GM12878 (cell line): ENCODE measurements around the gene MYO7A. TPM values are rescaled to one million over a fixed set of nuclear protein-coding genes. Genes with fewer than 3 reads are reported as not detected.

Experiments
- ATAC-seq: fragments of 200-7000 bp; cut with Tn5 transposase; 3 replicates; pipeline ENCODE4 v1.9.1; 2020; ENCODE audit warnings: mild to moderate bottlenecking, moderate library complexity
- BruUV-seq: library from RNA; stranded (reverse); fragments of 400-500 nt; replicated peaks from 2 replicates; lab custom pipeline; 2021; lab: Mats Ljungman, UMichigan
- CTCF ChIA-PET: fragments of 300-600 bp; sonication (Branson Sonifier 250); formaldehyde crosslinking; extraction: SDS; loops from one replicate; lab custom pipeline; 2021; ENCODE audit warnings: inconsistent platforms; lab: Yijun Ruan, JAX
- POLR2A ChIA-PET: fragments of 350-600 bp; formaldehyde crosslinking; extraction: SDS; loops from one replicate; lab custom pipeline; 2021; ENCODE audit warnings: inconsistent platforms; lab: Charles Lee
- RAD21 ChIA-PET: fragments of 300-600 bp; sonication (Branson Sonifier 250); formaldehyde crosslinking; loops from one replicate; lab custom pipeline; 2023; ENCODE audit warnings: antibody characterized with exemption; ENCODE audit not compliant: unreplicated experiment; lab: Charles Lee
- SMC1A ChIA-PET: fragments of 300-600 bp; sonication (Branson Sonifier 250); formaldehyde crosslinking; loops from one replicate; lab custom pipeline; 2023; ENCODE audit not compliant: unreplicated experiment, uncharacterized antibody; lab: Charles Lee
- DNase-seq: peaks from one replicate; pipeline ENCODE4 v3.0.0-alpha.2; 2011; ENCODE audit warnings: low read depth, low spot score
- FAIRE-seq: peaks from 3 replicates; lab custom pipeline; 2011; peaks lifted over from hg19 to GRCh38; lab: Jason Lieb, UNC
- H2AFZ ChIP-seq: 2 replicates; pipeline ENCODE4 v1.6.0; 2011; ENCODE audit warnings: low read depth, low read length, control low read depth; ENCODE audit not compliant: control insufficient read depth
- H3K27ac ChIP-seq: 2 replicates; pipeline ENCODE4 v1.5.1; 2011; ENCODE audit warnings: control low read depth; ENCODE audit not compliant: control insufficient read depth, insufficient read depth
- H3K27me3 ChIP-seq, 2 experiments: replicated peaks in 1 of 2; 2 replicates each; pipeline versions ENCODE4 v1.6.0 to v1.6.1; 2011; ENCODE audit warnings: low read length in 1 of 2; ENCODE audit not compliant: control insufficient read depth in 2 of 2, insufficient read depth in 2 of 2
- H3K36me3 ChIP-seq, 2 experiments: 2 replicates each; pipeline ENCODE4 v1.5.1; 2011; ENCODE audit warnings: low read length in 1 of 2; ENCODE audit not compliant: control insufficient read depth in 2 of 2, insufficient read depth in 2 of 2
- H3K4me1 ChIP-seq: 2 replicates; pipeline ENCODE4 v1.6.1; 2011; ENCODE audit warnings: mild to moderate bottlenecking, low read length, moderate library complexity, mixed read lengths; ENCODE audit not compliant: control insufficient read depth, insufficient read depth
- H3K4me2 ChIP-seq: 2 replicates; pipeline ENCODE4 v1.6.0; 2011; ENCODE audit warnings: control low read depth; ENCODE audit not compliant: control insufficient read depth, insufficient read depth
- H3K4me3 ChIP-seq: fragments of 200-600 bp; sonication (generic); 2 replicates; pipeline ENCODE4 v1.5.1; 2016
- H3K79me2 ChIP-seq: 2 replicates; pipeline ENCODE4 v1.6.0; 2011; ENCODE audit warnings: low read length; ENCODE audit not compliant: control insufficient read depth, insufficient read depth
- H3K9ac ChIP-seq: 2 replicates; pipeline ENCODE4 v1.8.0; 2011; ENCODE audit warnings: low read length, control low read depth, mixed read lengths; ENCODE audit not compliant: control insufficient read depth, insufficient read depth
- H3K9me3 ChIP-seq: replicated peaks from 3 replicates; pipeline ENCODE4 v1.5.1; 2011; ENCODE audit warnings: mild to moderate bottlenecking, low read length; ENCODE audit not compliant: control insufficient read depth, insufficient read depth
- H4K20me1 ChIP-seq: 2 replicates; pipeline ENCODE4 v1.6.0; 2011; ENCODE audit not compliant: control insufficient read depth, insufficient read depth
- BCL3 ChIP-seq: IDR thresholded peaks from 2 replicates; pipeline ENCODE4 v1.6.1; 2011; ENCODE audit warnings: borderline replicate concordance, low read depth, mild to moderate bottlenecking, moderate library complexity, low read length; ENCODE audit not compliant: insufficient read depth, poor library complexity, severe bottlenecking
- BHLHE40 ChIP-seq, 2 experiments: fragments of 450-650 bp in 1 of 2; IDR thresholded peaks; 2 replicates each; pipeline ENCODE4 v1.6.1; 2011 to 2017; ENCODE audit warnings: low read depth in 2 of 2, borderline replicate concordance in 1 of 2, improper control_type of control experiment in 1 of 2, low read length in 1 of 2, mild to moderate bottlenecking in 1 of 2
- CBX3 ChIP-seq: fragments of 200-600 bp; sonication (generic); IDR thresholded peaks from 2 replicates; pipeline ENCODE4 v1.6.1; 2016; ENCODE audit warnings: low read depth, borderline replicate concordance
- CREB1 ChIP-seq: IDR thresholded peaks from 2 replicates; pipeline ENCODE4 v1.6.1; 2012; ENCODE audit warnings: low read depth, mild to moderate bottlenecking, inconsistent platforms
- ELK1 ChIP-seq: IDR thresholded peaks from 2 replicates; pipeline ENCODE4 v1.6.1; 2012; ENCODE audit warnings: low read depth, low read length, improper control_type of control experiment
- EP300 ChIP-seq, 2 experiments: fragments of 150-350 bp in 1 of 2; IDR thresholded peaks; 2 replicates each; pipeline ENCODE4 v1.6.1; 2011 to 2012; ENCODE audit warnings: low read depth in 2 of 2, low read length in 2 of 2, borderline replicate concordance in 1 of 2, improper control_type of control experiment in 1 of 2, inconsistent platforms in 1 of 2; ENCODE audit not compliant: control insufficient read depth in 1 of 2
- HDAC6 ChIP-seq: fragments of 200-600 bp; sonication (generic); IDR thresholded peaks from one replicate; pipeline ENCODE4 v1.8.0; 2017; ENCODE audit warnings: antibody characterized with exemption; ENCODE audit not compliant: unreplicated experiment
- LARP7 ChIP-seq: fragments of 450-650 bp; IDR thresholded peaks from 2 replicates; pipeline ENCODE4 v1.6.1; 2017; ENCODE audit warnings: mild to moderate bottlenecking
- MAX ChIP-seq: IDR thresholded peaks from 2 replicates; pipeline ENCODE4 v1.6.1; 2012; ENCODE audit warnings: low read depth, low read length, improper control_type of control experiment
- PAX5 ChIP-seq: IDR thresholded peaks from 2 replicates; pipeline ENCODE4 v1.6.1; 2011; ENCODE audit warnings: low read depth, low read length, borderline replicate concordance
- PML ChIP-seq: IDR thresholded peaks from 2 replicates; pipeline ENCODE4 v1.6.1; 2012; ENCODE audit warnings: low read length, inconsistent platforms
- RAD21 ChIP-seq: IDR thresholded peaks from 2 replicates; pipeline ENCODE4 v1.6.1; 2011; ENCODE audit warnings: mild to moderate bottlenecking, low read depth, low read length, moderate library complexity; ENCODE audit not compliant: insufficient read depth
- STAT3 ChIP-seq: IDR thresholded peaks from 2 replicates; pipeline ENCODE4 v1.6.1; 2011; ENCODE audit warnings: low read depth, low read length, improper control_type of control experiment
- TCF12 ChIP-seq: IDR thresholded peaks from 2 replicates; pipeline ENCODE4 v1.6.1; 2011; ENCODE audit warnings: low read depth, mild to moderate bottlenecking, low read length
- ZBTB4 ChIP-seq: fragments of 450-650 bp; formaldehyde crosslinking; IDR thresholded peaks from 2 replicates; pipeline ENCODE4 v1.4.0; 2022; ENCODE audit warnings: mild to moderate bottlenecking, moderate library complexity
- WGBS: methylation state at CpG from one replicate; pipeline ENCODE4 v1.1.6; 2016; ENCODE audit warnings: low lambda C conversion rate; ENCODE audit not compliant: insufficient replicate concordance, insufficient coverage; ENCODE audit errors: missing lambda C conversion rate; 5-methylcytosine and 5-hydroxymethylcytosine counted together
- in situ Hi-C: fragments of 300-500 bp; cut with MboI; formaldehyde crosslinking; loops from 9 replicates; pipeline ENCODE4 v1.14.3; 2018; ENCODE audit warnings: mixed read lengths
- intact Hi-C: fragments of 100-400 bp; cut with micrococcal nuclease; formaldehyde crosslinking; loops from one replicate; pipeline ENCODE4 v1.14.2; 2022; ENCODE audit not compliant: unreplicated experiment
- polyA plus RNA-seq, 11 experiments: library from polyadenylated mRNA; depleted of rRNA in 4 of 11; unstranded in 6 of 11; stranded (reverse) in 5 of 11; fragments of >200 nt; fragmentation: Nextera tagmentation in 4 of 11; fragmentation: Illumina TruSeq in 1 of 11; extraction: Ambion mirVana in 4 of 11; extraction: Trizol in 1 of 11; gene quantifications; 1 replicate in 1 of 11; 2 replicates in 10 of 11; pipeline versions ENCODE4 v1.2.1 to v1.2.3, GENCODE V29; 2011 to 2016; ENCODE audit warnings: inconsistent platforms in 2 of 11, missing spikeins in 2 of 11, low read depth in 1 of 11
- total RNA-seq, 4 experiments: library from RNA; depleted of rRNA in 3 of 4; stranded (reverse); fragments of >200 nt in 3 of 4; fragmentation: Illumina TruSeq in 1 of 4; extraction: Trizol in 1 of 4; gene quantifications; 2 replicates each; pipeline versions ENCODE4 v1.2.1 to v1.2.3, GENCODE V29; 2013 to 2021

MYO7A gene
- total and polyA plus RNA-seq, 10 of the 15 experiments (the other 5 are each of a cell fraction or from before 2014, with no cell fraction given) = 0.01 to 0.21 (median 0.04) TPM; not detected in 6

- H3K36me3 ChIP-seq = no peaks in the 10 kb centered on the region
- H3K27ac ChIP-seq = no peak overlapping the region
- ChIA-PET CTCF (interaction anchor here (1.4 to 3.5 kb wide), 3 partner anchors 10 to 360 kb away, joined by 4 to 40 read pairs (median 8); no protein-coding TSS in a partner anchor), POLR2A (no interaction called here), RAD21 (interaction anchor here (0.6 kb wide), 1 partner anchor 351 kb away, joined by 3 read pairs; no protein-coding TSS in a partner anchor), SMC1A (interaction anchor here (0.9 to 2.0 kb wide), 4 partner anchors 11 to 383 kb away, joined by 3 to 19 read pairs (median 4); no protein-coding TSS in a partner anchor)
- no peaks in the 10 kb centered on the region for H3K4me1 ChIP-seq
- FAIRE-seq (no peak), DNase-seq (no peak), ATAC-seq (no peak)
- H3K79me2 ChIP-seq = peaks cover 1% of the 10 kb centered on the region; the same call in 1 of the 2 replicates
- H4K20me1 ChIP-seq = no peaks in the 10 kb centered on the region
- TF ChIP-seq EP300 (IDR thresholded peaks at IDR 0.05; ENCODE audit: borderline replicate concordance in 1 of 2, control insufficient read depth in 1 of 2, low read depth in 2 of 2, low read length in 2 of 2) = no peak
- TF ChIP-seq BCL3 = no peak
- TF ChIP-seq PML = no peak
- TF ChIP-seq CREB1 = no peak
- TF ChIP-seq CBX3 = no peak
- TF ChIP-seq BHLHE40 (IDR thresholded peaks at IDR 0.05; ENCODE audit: borderline replicate concordance in 1 of 2, low read depth in 2 of 2, low read length in 1 of 2) = no peak
- no peak for TF ChIP-seq PAX5
- no peak for TF ChIP-seq MAX
- no peak for TF ChIP-seq ELK1
- no peak for TF ChIP-seq STAT3
- TF ChIP-seq ZBTB4 = no peak
- TF ChIP-seq HDAC6 = no peak
- TF ChIP-seq LARP7 = no peak
- TF ChIP-seq TCF12 = no peak
- TF ChIP-seq RAD21 = no peak
- in situ Hi-C loops = loop anchor here (5.0 kb wide), 1 partner anchor 355 kb away; no protein-coding TSS in a partner anchor
- H3K4me3 ChIP-seq = no peak overlapping the region
- no peak overlapping the region for H3K9ac ChIP-seq
- no peaks in the 10 kb centered on the region for H3K27me3 ChIP-seq
- intact Hi-C loops = no loop called here
- H2AFZ ChIP-seq = no peak overlapping the region
- H3K4me2 ChIP-seq = no peak overlapping the region
- BruUV-seq = no TSS peak
- H3K9me3 ChIP-seq = no peaks in the 10 kb centered on the region
- WGBS = 43% methylated on average over 8 of the region's 8 CpGs
Observed at GRCh38 chr11:77196961-77197360, 68.9 kb downstream of the MYO7A start.
